Fibroblast of lung (primary cell): ENCODE measurements around the gene PRRX1. TPM values are rescaled to one million over a fixed set of nuclear protein-coding genes. Genes with fewer than 3 reads are reported as not detected.

ENCODE experiments used
- DNase-seq, 2 donors: peaks; one replicate each; pipeline versions ENCODE4 v3.0.0 to v3.0.0-alpha.2; 2010; ENCODE audit warnings: low read depth in 2 of 2
- H2AFZ ChIP-seq: 2 replicates; pipeline ENCODE4 v1.5.1; 2012; ENCODE audit warnings: low read length, control low read depth, inconsistent platforms
- H3K27ac ChIP-seq: 2 replicates; pipeline ENCODE4 v1.5.1; 2011; ENCODE audit warnings: low read length, control low read depth; ENCODE audit not compliant: insufficient read depth
- H3K27me3 ChIP-seq: 2 replicates; pipeline ENCODE4 v1.5.1; 2011; ENCODE audit warnings: mild to moderate bottlenecking, low read length; ENCODE audit not compliant: control insufficient read depth, insufficient read depth
- H3K36me3 ChIP-seq: 2 replicates; pipeline ENCODE4 v1.5.1; 2011; ENCODE audit warnings: low read length; ENCODE audit not compliant: control insufficient read depth, insufficient read depth
- H3K4me1 ChIP-seq: 2 replicates; pipeline ENCODE4 v1.5.1; 2011; ENCODE audit warnings: low read length; ENCODE audit not compliant: control insufficient read depth, insufficient read depth; ENCODE audit errors: extremely low read depth
- H3K4me2 ChIP-seq: 2 replicates; pipeline ENCODE4 v1.5.1; 2011; ENCODE audit warnings: low read length, control low read depth; ENCODE audit not compliant: insufficient read depth; ENCODE audit errors: extremely low read depth
- H3K4me3 ChIP-seq, 4 experiments: fragments of 200-600 bp in 1 of 4; sonication (generic) in 1 of 4; replicated peaks in 1 of 4; 2 replicates each; pipeline ENCODE4 v1.5.1; 2011 to 2016; ENCODE audit warnings: low read length in 4 of 4, low read depth in 3 of 4, mild to moderate bottlenecking in 3 of 4, control low read depth in 2 of 4, inconsistent platforms in 1 of 4, mixed read lengths in 1 of 4; ENCODE audit not compliant: insufficient read depth in 1 of 4; ENCODE audit errors: control extremely low read depth in 1 of 4
- H3K79me2 ChIP-seq: 2 replicates; pipeline ENCODE4 v1.5.1; 2012; ENCODE audit warnings: mild to moderate bottlenecking, low read length, inconsistent platforms; ENCODE audit not compliant: control insufficient read depth, insufficient read depth
- H3K9ac ChIP-seq: 2 replicates; pipeline ENCODE4 v1.5.1; 2011; ENCODE audit warnings: mild to moderate bottlenecking, low read length, control low read depth; ENCODE audit not compliant: insufficient read depth
- H3K9me3 ChIP-seq: 2 replicates; pipeline ENCODE4 v1.5.1; 2012; ENCODE audit warnings: low read depth, low read length; ENCODE audit not compliant: control insufficient read depth, insufficient read depth
- H4K20me1 ChIP-seq: 2 replicates; pipeline ENCODE4 v1.5.1; 2011; ENCODE audit warnings: low read length; ENCODE audit not compliant: control insufficient read depth, insufficient read depth; ENCODE audit errors: extremely low read depth
- CTCF ChIP-seq, 2 donors: IDR thresholded peaks in 1 of 2; conservative IDR thresholded peaks in 1 of 2; 1 replicate in 1 of 2; 2 replicates in 1 of 2; pipeline ENCODE4 v1.5.1; 2011 to 2012; ENCODE audit warnings: low read length in 2 of 2, control low read depth in 1 of 2, inconsistent platforms in 1 of 2, low read depth in 1 of 2, mild to moderate bottlenecking in 1 of 2
- EZH2 ChIP-seq: IDR thresholded peaks from 2 replicates; pipeline ENCODE4 v1.5.1; 2012; ENCODE audit warnings: low read length, control low read depth, mild to moderate bottlenecking; ENCODE audit errors: missing control alignments
- polyA plus RNA-seq, 2 donors: library from polyadenylated mRNA; depleted of rRNA in 1 of 2; stranded (reverse) in 1 of 2; unstranded in 1 of 2; fragments of >200 nt; gene quantifications; 2 replicates each; pipeline ENCODE4 v1.2.1, GENCODE V29; 2011 to 2012; ENCODE audit warnings: missing spikeins in 1 of 2
- total RNA-seq: library from RNA; depleted of rRNA; stranded (reverse); fragments of >200 nt; gene quantifications from 2 replicates; pipeline ENCODE4 v1.2.1, GENCODE V29; 2014

The PRRX1 gene
- total and polyA plus RNA-seq, 2 donors (not counting 1 experiment from before 2014, with no cell fraction given): 128 to 349 TPM

- H3K4me2 ChIP-seq: no peak overlapping the region
- DNase-seq: no peak
- no peak overlapping the region for H3K4me3 ChIP-seq
- no peak overlapping the region for H2AFZ ChIP-seq
- TF ChIP-seq EZH2: no peak
- TF ChIP-seq CTCF (conservative IDR thresholded peaks at IDR 0.05 in 1 of 2, IDR thresholded peaks at IDR 0.05 in 1 of 2; ENCODE audit: low read depth in 1 of 2, low read length in 2 of 2): no peak
- peaks cover 13% of the 10 kb centered on the region for H3K4me1 ChIP-seq
- H3K79me2 ChIP-seq: peaks cover 99% of the 10 kb centered on the region
- H3K27ac ChIP-seq: no peak overlapping the region
- H3K9ac ChIP-seq: no peak overlapping the region
- no peaks in the 10 kb centered on the region for H4K20me1 ChIP-seq
- H3K27me3 ChIP-seq: no peaks in the 10 kb centered on the region
- H3K36me3 ChIP-seq: peaks cover 12% of the 10 kb centered on the region
- no peaks in the 10 kb centered on the region for H3K9me3 ChIP-seq
Observed at GRCh38 chr1:170672316-170672715, 8.4 kb downstream of the PRRX1 start.

GRCh38 chr1:170674239-170674638 is 10.3 kb downstream of the PRRX1 start:
- no peaks in the 10 kb centered on the region for H3K9me3 ChIP-seq
- no peak overlapping the region for H3K4me2 ChIP-seq
- peaks cover 98% of the 10 kb centered on the region for H3K79me2 ChIP-seq
- peak in 1 of 2 donors; percentile 79 for DNase-seq
- H3K4me3 ChIP-seq: no peak overlapping the region
- H3K4me1 ChIP-seq: peaks cover 19% of the 10 kb centered on the region
- no peak for TF ChIP-seq EZH2
- TF ChIP-seq CTCF (conservative IDR thresholded peaks at IDR 0.05 in 1 of 2, IDR thresholded peaks at IDR 0.05 in 1 of 2; ENCODE audit: low read depth in 1 of 2, low read length in 2 of 2): no peak
- no peaks in the 10 kb centered on the region for H4K20me1 ChIP-seq
- H3K9ac ChIP-seq: no peak overlapping the region
- no peak overlapping the region for H2AFZ ChIP-seq
- peaks cover 10% of the 10 kb centered on the region for H3K36me3 ChIP-seq
- peak overlapping the region; percentile 57 for H3K27ac ChIP-seq
- H3K27me3 ChIP-seq: no peaks in the 10 kb centered on the region

- H3K4me3 ChIP-seq: no peak overlapping the region
- H4K20me1 ChIP-seq: no peaks in the 10 kb centered on the region
- H3K27ac ChIP-seq: peak overlapping the region; percentile 57
- no peak overlapping the region for H2AFZ ChIP-seq
- H3K27me3 ChIP-seq: no peaks in the 10 kb centered on the region
- H3K4me1 ChIP-seq: peaks cover 19% of the 10 kb centered on the region
- TF ChIP-seq CTCF (conservative IDR thresholded peaks at IDR 0.05 in 1 of 2, IDR thresholded peaks at IDR 0.05 in 1 of 2; ENCODE audit: low read depth in 1 of 2, low read length in 2 of 2) (no peak), EZH2 (no peak)
- H3K9ac ChIP-seq: no peak overlapping the region
- H3K79me2 ChIP-seq: peaks cover 95% of the 10 kb centered on the region
- DNase-seq: peak in 1 of 2 donors; percentile 54
- no peak overlapping the region for H3K4me2 ChIP-seq
- no peaks in the 10 kb centered on the region for H3K9me3 ChIP-seq
- peaks cover 8% of the 10 kb centered on the region for H3K36me3 ChIP-seq
Observed at GRCh38 chr1:170674986-170675385, 11.1 kb downstream of the PRRX1 start.
